ENCODE measurements around the gene MICAL3. TPM values are rescaled to one million over a fixed set of nuclear protein-coding genes. Genes with fewer than 3 reads are reported as not detected.

Gene MICAL3
- total and polyA plus RNA-seq, 9 of the 15 experiments (the other 6 are each of a cell fraction or from before 2014, with no cell fraction given), result 0.53 to 32.1 (median 12.3) TPM

DNA sequence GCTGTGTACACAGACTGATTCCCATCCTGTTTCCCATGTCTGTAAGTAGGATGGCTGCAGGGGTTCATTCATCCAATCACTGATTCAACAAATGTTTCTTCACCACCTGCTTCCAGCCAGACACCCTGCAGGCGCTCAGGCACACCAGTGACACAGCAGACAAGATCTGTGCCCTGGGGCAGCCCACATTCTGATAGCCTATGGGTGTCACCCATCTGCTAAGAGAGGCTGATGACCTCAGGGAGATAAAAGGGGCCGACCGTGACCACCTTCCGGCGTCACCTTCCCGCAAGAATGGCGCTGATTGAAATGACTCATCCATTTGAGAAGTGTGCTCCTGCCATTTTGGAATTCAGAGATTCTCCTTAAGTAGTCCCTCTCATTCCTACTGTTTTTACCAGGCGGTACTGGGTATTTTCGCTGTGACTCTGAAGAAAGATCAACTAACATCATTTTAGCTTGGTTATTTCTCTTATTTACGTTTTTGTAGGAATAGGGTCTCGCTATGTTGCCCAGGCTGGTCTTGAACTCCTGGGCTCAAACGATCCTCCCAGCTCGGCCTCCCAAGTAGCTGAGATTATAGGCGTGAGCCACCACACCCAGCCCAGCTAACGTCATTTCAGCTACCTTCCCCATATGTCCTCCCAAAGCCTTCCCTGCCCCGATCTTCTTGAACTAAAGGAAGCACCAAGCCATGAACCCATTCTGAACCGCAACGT, 176.8 kb downstream of the MICAL3 start (continued):
- TF ChIP-seq, protein P1, sequence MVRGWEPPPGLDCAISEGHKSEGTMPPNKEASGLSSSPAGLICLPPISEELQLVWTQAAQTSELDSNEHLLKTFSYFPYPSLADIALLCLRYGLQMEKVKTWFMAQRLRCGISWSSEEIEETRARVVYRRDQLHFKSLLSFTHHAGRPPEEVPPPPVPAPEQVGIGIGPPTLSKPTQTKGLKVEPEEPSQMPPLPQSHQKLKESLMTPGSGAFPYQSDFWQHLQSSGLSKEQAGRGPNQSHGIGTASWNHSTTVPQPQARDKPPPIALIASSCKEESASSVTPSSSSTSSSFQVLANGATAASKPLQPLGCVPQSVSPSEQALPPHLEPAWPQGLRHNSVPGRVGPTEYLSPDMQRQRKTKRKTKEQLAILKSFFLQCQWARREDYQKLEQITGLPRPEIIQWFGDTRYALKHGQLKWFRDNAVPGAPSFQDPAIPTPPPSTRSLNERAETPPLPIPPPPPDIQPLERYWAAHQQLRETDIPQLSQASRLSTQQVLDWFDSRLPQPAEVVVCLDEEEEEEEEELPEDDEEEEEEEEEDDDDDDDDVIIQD (CRISPR knock-in tag; IDR thresholded peaks at IDR 0.05), result no peak
- TF ChIP-seq ZEB2 (IDR thresholded peaks at IDR 0.05), result 0 out of 2 replicates have a peak, but pooled peaks have one; percentile 67
- TF ChIP-seq NFE2 (IDR thresholded peaks at IDR 0.05; ENCODE audit: low read depth), result peak; percentile 83
- peak; percentile 84 for TF ChIP-seq JUN (IDR thresholded peaks at IDR 0.05; ENCODE audit: borderline replicate concordance, low read depth, low read length)
- TF ChIP-seq JUN (CRISPR knock-in tag; IDR thresholded peaks at IDR 0.05; ENCODE audit: borderline replicate concordance), result 0 out of 2 replicates have a peak, but pooled peaks have one; percentile 63
- no peak for TF ChIP-seq GABPB1 (CRISPR knock-in tag; IDR thresholded peaks at IDR 0.05)
- TF ChIP-seq, protein P2, sequence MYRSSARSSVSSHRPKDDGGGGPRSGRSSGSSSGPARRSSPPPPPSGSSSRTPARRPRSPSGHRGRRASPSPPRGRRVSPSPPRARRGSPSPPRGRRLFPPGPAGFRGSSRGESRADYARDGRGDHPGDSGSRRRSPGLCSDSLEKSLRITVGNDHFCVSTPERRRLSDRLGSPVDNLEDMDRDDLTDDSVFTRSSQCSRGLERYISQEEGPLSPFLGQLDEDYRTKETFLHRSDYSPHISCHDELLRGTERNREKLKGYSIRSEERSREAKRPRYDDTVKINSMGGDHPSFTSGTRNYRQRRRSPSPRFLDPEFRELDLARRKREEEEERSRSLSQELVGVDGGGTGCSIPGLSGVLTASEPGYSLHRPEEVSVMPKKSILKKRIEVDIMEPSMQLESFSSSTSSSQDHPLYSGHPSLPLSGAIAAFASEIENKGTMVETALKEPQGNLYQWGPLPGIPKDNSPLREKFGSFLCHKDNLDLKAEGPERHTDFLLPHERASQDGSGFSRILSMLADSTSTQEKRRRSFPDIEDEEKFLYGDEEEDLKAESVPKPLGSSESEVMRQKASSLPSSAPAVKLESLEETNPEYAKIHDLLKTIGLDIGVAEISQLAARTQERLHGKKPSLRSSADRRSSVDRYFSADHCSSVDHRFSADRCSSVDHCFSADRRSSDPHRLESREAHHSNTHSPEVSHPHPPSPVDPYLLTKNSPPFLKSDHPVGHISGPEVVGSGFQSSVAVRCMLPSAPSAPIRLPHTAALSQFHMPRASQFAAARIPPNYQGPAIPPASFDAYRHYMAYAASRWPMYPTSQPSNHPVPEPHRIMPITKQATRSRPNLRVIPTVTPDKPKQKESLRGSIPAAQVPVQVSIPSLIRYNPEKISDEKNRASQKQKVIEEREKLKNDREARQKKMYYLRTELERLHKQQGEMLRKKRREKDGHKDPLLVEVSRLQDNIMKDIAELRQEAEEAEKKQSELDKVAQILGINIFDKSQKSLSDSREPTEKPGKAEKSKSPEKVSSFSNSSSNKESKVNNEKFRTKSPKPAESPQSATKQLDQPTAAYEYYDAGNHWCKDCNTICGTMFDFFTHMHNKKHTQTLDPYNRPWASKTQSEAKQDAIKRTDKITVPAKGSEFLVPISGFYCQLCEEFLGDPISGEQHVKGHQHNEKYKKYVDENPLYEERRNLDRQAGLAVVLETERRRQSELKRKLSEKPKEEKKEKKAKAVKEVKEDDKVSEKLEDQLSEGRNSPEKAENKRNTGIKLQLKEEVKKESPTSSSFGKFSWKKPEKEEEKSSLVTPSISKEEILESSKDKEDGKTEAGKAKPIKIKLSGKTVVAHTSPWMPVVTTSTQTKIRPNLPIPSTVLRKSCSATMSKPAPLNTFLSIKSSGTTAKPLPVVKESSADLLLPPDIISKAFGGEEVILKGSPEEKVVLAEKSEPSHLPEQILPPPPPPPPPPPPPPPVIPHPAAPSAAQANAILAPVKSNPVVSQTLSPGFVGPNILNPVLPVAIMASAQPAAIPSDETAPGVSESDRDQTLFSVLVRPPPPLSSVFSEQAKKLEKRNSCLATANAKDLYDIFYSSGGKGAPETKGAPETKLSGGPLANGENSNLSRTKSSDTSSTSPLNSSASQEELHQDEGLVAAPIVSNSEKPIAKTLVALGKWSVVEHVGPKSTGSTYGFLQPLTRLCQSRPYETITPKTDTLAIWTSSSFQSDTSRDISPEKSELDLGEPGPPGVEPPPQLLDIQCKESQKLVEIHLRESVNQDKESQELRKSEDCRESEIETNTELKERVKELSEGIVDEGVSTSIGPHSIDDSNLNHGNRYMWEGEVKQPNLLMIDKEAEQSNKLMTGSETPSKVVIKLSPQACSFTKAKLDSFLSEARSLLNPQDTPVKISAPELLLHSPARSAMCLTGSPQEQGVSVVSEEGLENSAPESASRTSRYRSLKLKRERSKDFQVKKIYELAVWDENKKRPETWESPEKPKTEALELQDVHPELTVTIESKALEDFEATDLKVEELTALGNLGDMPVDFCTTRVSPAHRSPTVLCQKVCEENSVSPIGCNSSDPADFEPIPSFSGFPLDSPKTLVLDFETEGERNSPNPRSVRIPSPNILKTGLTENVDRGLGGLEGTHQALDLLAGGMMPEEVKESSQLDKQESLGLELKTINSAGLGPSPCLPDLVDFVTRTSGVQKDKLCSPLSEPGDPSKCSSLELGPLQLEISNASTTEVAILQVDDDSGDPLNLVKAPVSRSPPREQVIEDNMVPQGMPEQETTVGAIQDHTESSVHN (IDR thresholded peaks at IDR 0.05; ENCODE audit: borderline replicate concordance in 1 of 2, low read depth in 1 of 2), result 0 out of 4 replicates have a peak, but pooled peaks of 1 of the 2 experiments have one; percentile 31
- TF ChIP-seq, protein P3, sequence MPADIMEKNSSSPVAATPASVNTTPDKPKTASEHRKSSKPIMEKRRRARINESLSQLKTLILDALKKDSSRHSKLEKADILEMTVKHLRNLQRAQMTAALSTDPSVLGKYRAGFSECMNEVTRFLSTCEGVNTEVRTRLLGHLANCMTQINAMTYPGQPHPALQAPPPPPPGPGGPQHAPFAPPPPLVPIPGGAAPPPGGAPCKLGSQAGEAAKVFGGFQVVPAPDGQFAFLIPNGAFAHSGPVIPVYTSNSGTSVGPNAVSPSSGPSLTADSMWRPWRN (IDR thresholded peaks at IDR 0.05; ENCODE audit: low read depth), result peak; percentile 64; the same call in 1 of the 2 replicates
- TF ChIP-seq HMGN3 (IDR thresholded peaks at IDR 0.05; ENCODE audit: borderline replicate concordance, extremely low read depth, insufficient read length, low read depth, low read length), result no peak
- no peak for TF ChIP-seq ZZZ3 (IDR thresholded peaks at IDR 0.05)
- TF ChIP-seq ARNT (IDR thresholded peaks at IDR 0.05), result no peak
- TF ChIP-seq ZNF41 (CRISPR knock-in tag; conservative IDR thresholded peaks at IDR 0.05), result no peak
- TF ChIP-seq MXI1 (IDR thresholded peaks at IDR 0.05; ENCODE audit: low read depth, low read length), result no peak
- TF ChIP-seq, protein P4, sequence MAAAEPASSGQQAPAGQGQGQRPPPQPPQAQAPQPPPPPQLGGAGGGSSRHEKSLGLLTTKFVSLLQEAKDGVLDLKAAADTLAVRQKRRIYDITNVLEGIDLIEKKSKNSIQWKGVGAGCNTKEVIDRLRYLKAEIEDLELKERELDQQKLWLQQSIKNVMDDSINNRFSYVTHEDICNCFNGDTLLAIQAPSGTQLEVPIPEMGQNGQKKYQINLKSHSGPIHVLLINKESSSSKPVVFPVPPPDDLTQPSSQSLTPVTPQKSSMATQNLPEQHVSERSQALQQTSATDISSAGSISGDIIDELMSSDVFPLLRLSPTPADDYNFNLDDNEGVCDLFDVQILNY (CRISPR knock-in tag; IDR thresholded peaks at IDR 0.05), result no peak
- no peak for TF ChIP-seq ZNF140 (CRISPR knock-in tag; IDR thresholded peaks at IDR 0.05)
- no peak for TF ChIP-seq ZNF263 (CRISPR knock-in tag; IDR thresholded peaks at IDR 0.05; ENCODE audit: borderline replicate concordance)

Measured in K562 (cell line).